D721Med (cell line): ENCODE data around the gene CDH24.
A peak's percentile ranks its signal among the peaks of the same experiment; 100 is the strongest.

Experiments
- DNase-seq: peaks from one replicate; pipeline ENCODE4 v3.0.0; 2011; ENCODE audit warnings: low spot score; ENCODE audit not compliant: insufficient read length
- FAIRE-seq: peaks from 2 replicates; lab custom pipeline; 2011; peaks lifted over from hg19 to GRCh38; lab: Jason Lieb, UNC
- TF ChIP-seq, protein P1 (sequence below): IDR thresholded peaks from 2 replicates; pipeline ENCODE4 v1.5.1; 2012; ENCODE audit warnings: mild to moderate bottlenecking, control low read depth; ENCODE audit not compliant: insufficient read depth; ENCODE audit errors: missing control alignments

Gene CDH24, protein sequence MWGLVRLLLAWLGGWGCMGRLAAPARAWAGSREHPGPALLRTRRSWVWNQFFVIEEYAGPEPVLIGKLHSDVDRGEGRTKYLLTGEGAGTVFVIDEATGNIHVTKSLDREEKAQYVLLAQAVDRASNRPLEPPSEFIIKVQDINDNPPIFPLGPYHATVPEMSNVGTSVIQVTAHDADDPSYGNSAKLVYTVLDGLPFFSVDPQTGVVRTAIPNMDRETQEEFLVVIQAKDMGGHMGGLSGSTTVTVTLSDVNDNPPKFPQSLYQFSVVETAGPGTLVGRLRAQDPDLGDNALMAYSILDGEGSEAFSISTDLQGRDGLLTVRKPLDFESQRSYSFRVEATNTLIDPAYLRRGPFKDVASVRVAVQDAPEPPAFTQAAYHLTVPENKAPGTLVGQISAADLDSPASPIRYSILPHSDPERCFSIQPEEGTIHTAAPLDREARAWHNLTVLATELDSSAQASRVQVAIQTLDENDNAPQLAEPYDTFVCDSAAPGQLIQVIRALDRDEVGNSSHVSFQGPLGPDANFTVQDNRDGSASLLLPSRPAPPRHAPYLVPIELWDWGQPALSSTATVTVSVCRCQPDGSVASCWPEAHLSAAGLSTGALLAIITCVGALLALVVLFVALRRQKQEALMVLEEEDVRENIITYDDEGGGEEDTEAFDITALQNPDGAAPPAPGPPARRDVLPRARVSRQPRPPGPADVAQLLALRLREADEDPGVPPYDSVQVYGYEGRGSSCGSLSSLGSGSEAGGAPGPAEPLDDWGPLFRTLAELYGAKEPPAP

DNA sequence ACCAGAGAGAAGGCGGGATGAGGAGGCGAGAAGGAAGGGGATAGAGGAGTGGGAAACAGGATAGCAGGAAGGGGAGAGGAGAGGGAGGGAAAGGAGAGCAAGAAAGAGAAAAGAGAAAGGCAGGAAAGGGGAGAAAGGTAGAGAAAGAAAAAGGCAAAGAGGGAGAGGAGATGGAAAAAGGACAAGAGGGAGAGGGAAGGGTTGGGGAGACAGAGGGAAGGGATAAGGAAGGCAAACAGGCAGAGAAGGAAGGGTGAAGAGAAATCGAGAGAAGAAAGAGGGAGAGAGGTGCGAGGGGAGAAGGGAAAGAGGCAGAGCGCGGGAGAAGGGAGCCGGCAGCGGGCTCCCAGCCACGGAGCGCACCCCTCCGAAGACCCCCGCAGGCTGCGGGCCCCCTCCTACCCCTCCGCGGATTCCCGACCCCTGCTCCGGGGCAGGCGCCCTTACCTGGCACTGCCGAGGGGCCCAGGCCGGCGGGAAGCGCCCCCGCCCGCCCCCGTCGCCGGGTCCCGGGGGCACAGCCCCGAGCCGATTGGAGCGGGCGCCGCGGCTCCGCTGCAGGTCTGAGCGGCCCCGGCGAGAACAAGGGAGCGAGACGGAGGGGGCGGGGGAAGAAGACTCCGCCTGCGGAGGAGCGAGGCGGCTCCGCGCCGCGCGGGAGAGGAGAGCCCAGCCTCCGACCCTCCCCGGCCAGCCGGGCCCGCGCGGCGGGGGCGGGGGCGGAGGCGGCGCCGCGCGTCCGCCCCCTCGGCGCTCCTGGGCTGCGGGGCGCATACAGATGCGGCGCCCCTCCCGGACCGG lies at the start of gene CDH24:
TSS of gene CDH24 (minus strand) at position 565 of the 801 bp plus-strand sequence. CDS start 1,787 bp downstream, outside the sequence.
- DNase-seq, result peak; percentile 70
- FAIRE-seq, result no peak

DNA sequence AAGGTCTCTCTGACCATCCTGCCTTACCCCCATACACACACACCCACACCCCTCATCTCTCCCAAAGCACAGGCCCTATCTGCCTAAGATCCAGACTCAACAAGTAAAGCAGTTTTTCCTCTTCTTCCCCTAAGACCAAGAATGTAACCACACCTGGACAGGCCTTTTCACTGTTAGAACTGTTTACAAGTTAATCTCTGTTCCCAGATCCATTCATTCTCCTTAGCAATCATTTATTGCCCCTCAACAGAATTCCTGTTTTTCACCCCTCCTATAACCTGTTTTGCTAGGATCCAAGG lies 49.4 kb upstream of the CDH24 start:
- TF ChIP-seq, protein P1, sequence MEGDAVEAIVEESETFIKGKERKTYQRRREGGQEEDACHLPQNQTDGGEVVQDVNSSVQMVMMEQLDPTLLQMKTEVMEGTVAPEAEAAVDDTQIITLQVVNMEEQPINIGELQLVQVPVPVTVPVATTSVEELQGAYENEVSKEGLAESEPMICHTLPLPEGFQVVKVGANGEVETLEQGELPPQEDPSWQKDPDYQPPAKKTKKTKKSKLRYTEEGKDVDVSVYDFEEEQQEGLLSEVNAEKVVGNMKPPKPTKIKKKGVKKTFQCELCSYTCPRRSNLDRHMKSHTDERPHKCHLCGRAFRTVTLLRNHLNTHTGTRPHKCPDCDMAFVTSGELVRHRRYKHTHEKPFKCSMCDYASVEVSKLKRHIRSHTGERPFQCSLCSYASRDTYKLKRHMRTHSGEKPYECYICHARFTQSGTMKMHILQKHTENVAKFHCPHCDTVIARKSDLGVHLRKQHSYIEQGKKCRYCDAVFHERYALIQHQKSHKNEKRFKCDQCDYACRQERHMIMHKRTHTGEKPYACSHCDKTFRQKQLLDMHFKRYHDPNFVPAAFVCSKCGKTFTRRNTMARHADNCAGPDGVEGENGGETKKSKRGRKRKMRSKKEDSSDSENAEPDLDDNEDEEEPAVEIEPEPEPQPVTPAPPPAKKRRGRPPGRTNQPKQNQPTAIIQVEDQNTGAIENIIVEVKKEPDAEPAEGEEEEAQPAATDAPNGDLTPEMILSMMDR, result no peak
- DNase-seq (no peak), FAIRE-seq (no peak)

More for the DNA sequence above, at the start of gene CDH24:
- TF ChIP-seq, protein P1, result no peak

DNA sequence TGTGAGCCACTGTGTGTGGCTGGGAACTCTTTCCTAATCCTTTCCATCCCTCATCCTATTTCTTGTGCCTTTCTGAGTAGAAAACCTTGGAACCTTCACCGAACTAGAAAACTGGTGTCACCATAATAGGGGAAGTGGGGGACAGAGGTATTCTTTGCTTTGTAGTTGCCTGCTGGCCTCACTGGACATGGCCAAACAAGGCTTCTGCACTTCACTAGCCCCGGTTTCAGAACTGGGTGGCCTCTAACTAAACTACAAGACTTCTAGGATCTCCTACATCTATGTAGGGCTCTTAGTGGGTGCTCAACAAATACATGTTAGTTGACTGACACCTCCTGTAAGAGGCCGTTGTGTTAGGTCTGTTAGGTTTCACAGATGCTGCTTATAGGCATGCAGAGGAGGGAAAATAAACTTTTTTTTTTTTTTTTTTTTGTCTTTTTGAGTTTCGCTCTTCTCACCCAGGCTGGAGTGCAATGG lies 48.1 kb upstream of the CDH24 start:
- FAIRE-seq (no peak), DNase-seq (no peak)
- TF ChIP-seq, protein P1, result no peak

DNA sequence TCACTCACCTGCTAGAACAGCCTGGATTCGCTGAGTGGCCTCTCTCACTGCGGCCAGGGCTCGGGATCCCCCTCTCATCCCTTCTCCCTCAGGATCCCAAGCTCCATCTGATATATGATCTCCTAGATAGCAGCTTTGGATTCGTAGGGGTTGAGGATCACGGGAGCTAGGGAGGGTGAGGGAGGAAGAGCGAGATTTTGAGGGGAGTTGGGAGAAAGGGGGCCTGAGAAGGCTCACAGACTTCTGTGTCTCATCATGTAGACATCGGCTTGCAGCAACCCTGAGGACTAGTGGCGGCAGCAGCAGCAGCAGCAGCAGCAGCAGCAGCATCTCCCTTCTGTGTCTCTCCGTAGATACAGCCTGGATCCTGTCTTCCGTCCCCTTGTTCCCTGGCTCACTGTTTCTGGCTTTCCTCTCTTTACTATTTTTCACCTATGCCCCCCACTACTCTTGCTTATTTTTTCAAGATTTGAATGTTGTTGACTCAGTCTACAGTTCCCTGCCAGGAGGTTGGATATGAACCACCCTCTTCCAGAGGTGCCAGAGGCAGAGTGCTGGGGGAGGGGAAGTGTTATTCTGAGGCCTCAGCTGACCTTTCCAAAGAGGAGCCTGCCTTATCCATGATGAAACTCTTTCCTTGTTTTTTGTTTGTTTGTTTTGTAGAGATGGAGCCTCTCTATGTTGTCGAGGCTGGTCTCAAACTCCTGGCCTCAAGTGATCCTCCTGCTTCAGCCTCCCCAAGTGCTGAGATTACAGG lies 47.4 kb upstream of the CDH24 start, which contains the start of gene CIROP:
TSS of gene CIROP (minus strand) at position 399 of the 757 bp plus-strand sequence. CDS start at position 330, 69 bp downstream.
- FAIRE-seq (no peak), DNase-seq (no peak)
- TF ChIP-seq, protein P1, result no peak

DNA sequence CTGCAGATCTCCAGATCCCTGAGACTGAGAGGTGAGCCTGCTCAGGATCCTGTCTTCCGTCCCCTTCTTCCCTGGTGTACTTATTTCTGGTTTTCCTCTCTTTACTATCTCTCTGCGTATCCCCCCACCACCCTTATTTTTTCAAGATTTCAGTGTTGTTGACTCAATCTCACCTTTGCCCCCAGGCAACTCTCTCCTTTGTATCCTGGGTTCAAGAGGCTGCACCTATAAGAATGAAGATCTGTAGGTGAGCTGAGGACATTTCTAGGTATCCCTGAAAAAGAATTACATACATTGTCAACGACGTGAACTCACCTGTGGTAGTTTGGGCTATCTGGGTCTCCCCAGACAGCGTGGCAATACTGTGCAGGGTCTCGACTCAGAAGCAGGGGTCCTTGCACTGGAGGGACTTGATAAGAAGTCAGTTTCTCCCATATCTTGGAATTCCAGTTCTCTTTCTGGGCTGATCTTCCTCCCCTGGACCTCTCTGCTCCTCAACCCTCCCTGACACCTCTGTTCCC lies 46.8 kb upstream of the CDH24 start:
- TF ChIP-seq, protein P1, result no peak
- FAIRE-seq, result no peak
- DNase-seq, result no peak

DNA sequence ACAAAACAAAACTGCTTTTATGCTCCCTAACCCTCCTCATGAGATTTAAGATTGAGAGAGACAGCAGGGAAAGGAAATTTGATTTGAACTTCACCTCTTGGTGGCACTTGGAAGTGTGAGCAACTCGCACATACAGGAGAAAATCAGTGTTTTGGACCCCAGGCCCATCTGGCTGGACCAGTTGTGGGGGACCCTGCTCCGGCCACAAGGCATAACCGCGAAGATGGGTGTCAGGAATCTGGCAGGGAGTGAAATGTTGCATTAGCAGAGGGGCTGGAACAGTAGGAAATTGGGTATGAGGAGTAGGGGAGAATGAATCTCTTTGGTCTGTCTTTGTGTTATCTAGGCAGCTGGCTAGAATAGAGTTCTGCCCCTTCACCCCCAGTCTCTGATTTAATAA lies 46.3 kb upstream of the CDH24 start:
- TF ChIP-seq, protein P1, result no peak
- FAIRE-seq (no peak), DNase-seq (no peak)
